ENCODE measurements around the gene SPOCK1. TPM values are rescaled to one million over a fixed set of nuclear protein-coding genes. Genes with fewer than 3 reads are reported as not detected.

The SPOCK1 gene
- total RNA-seq, 1 experiment from 2014 or later: 10.9 TPM

DNA sequence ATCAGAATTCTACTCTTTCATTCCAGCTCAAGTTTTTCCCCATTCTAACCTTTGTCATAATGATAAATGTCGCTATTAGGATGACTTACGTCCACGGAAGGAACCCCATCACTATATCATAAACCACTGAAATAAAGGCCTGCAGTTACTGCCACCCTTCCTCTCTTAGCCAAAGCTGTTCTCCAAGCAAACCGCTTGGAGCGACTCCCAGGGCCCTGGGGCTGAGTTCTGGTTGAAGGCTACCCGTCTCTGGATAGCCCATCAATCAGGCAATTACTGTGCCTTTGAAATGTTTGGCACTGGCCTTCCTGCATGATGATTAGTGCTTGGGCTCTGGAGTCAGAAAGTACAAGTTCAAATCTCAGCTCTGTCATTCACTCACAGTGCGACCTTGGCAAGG is 386.0 kb downstream of the SPOCK1 start:
- no CpG with 5 or more reads among the region's 7 CpGs for WGBS (ENCODE audit: extremely low coverage, insufficient read length, low lambda C conversion rate)
- H3K56ac ChIP-seq (ENCODE audit: insufficient read length, low read depth, low read length): no peak overlapping the region
- no peak for DNase-seq
- H3T11ph ChIP-seq (ENCODE audit: low read length): no peak overlapping the region
- Mint-ChIP-seq H3K9me3 (no peaks in the 10 kb centered on the region), H3K27ac (no peak overlapping the region), H3K4me1 (no peaks in the 10 kb centered on the region; a peak in 1 of 4 replicates), H3K4me3 (no peak overlapping the region), H3K36me3 (ENCODE audit: insufficient read depth in 1 of 3, low read depth in 3 of 3) (no peaks in the 10 kb centered on the region), H3K27me3 (ENCODE audit: low read depth) (no peaks in the 10 kb centered on the region)
- H3K23ac ChIP-seq (ENCODE audit: insufficient read length, low read depth, low read length): no peak overlapping the region
- H2BK20ac ChIP-seq (ENCODE audit: low read depth, low read length, poor library complexity, severe bottlenecking): no peak overlapping the region
- no peaks in the 10 kb centered on the region for H3K4me1 ChIP-seq (ENCODE audit: insufficient read depth, low read length)
- no peak overlapping the region for H3K4me2 ChIP-seq (ENCODE audit: insufficient read depth, insufficient read length, low read length)
- H4K20me1 ChIP-seq (ENCODE audit: control insufficient read depth, insufficient read depth, insufficient read length): no peaks in the 10 kb centered on the region
- H3K27me3 ChIP-seq (ENCODE audit: insufficient read depth, low read length): no peaks in the 10 kb centered on the region
- H3K79me2 ChIP-seq (ENCODE audit: insufficient read depth, low read length): no peaks in the 10 kb centered on the region
- no peak overlapping the region for H2BK120ac ChIP-seq (ENCODE audit: low read depth, low read length, poor library complexity, severe bottlenecking)
- H2BK12ac ChIP-seq (ENCODE audit: insufficient read length, low read depth, low read length): no peak overlapping the region
- H4K8ac ChIP-seq (replicated peaks; ENCODE audit: insufficient read length, low read depth, low read length): no peak overlapping the region
- no peak overlapping the region for H3K18ac ChIP-seq (ENCODE audit: insufficient read length, low read depth, low read length)
- no peaks in the 10 kb centered on the region for H3K79me1 ChIP-seq (ENCODE audit: insufficient read depth, low read depth, low read length, poor library complexity, severe bottlenecking)
- no peak overlapping the region for H4K91ac ChIP-seq (ENCODE audit: insufficient read length, low read depth, low read length)
- no peaks in the 10 kb centered on the region for H3K9me3 ChIP-seq (ENCODE audit: control insufficient read depth, low read depth, low read length)
- H2BK5ac ChIP-seq (ENCODE audit: insufficient read length, low read length): no peak overlapping the region
- H3K9ac ChIP-seq (ENCODE audit: extremely low read depth, insufficient read length, low read length): no peak overlapping the region
- H3K14ac ChIP-seq (ENCODE audit: insufficient read depth, low read length): no peak overlapping the region
- H3K23me2 ChIP-seq (ENCODE audit: insufficient read length, low read depth, low read length, poor library complexity, severe bottlenecking): no peaks in the 10 kb centered on the region
- TF ChIP-seq, protein P1, sequence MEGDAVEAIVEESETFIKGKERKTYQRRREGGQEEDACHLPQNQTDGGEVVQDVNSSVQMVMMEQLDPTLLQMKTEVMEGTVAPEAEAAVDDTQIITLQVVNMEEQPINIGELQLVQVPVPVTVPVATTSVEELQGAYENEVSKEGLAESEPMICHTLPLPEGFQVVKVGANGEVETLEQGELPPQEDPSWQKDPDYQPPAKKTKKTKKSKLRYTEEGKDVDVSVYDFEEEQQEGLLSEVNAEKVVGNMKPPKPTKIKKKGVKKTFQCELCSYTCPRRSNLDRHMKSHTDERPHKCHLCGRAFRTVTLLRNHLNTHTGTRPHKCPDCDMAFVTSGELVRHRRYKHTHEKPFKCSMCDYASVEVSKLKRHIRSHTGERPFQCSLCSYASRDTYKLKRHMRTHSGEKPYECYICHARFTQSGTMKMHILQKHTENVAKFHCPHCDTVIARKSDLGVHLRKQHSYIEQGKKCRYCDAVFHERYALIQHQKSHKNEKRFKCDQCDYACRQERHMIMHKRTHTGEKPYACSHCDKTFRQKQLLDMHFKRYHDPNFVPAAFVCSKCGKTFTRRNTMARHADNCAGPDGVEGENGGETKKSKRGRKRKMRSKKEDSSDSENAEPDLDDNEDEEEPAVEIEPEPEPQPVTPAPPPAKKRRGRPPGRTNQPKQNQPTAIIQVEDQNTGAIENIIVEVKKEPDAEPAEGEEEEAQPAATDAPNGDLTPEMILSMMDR (conservative IDR thresholded peaks at IDR 0.05): no peak
- H3K4ac ChIP-seq (ENCODE audit: low read depth, low read length): no peak overlapping the region
- H3K27ac ChIP-seq (ENCODE audit: insufficient read length, low read depth, low read length): no peak overlapping the region
- no peak overlapping the region for H2AK5ac ChIP-seq (ENCODE audit: insufficient read length, low read length)
- no peak overlapping the region for H2AFZ ChIP-seq (ENCODE audit: low read length)
- no peak overlapping the region for H4K5ac ChIP-seq (ENCODE audit: insufficient read length, low read depth, low read length)
- no peak overlapping the region for H2BK15ac ChIP-seq (ENCODE audit: low read depth, low read length)

Data from H9 (cell line).